K562 (cell line): ENCODE data around the gene POU2F3. TPM values are rescaled to one million over a fixed set of nuclear protein-coding genes. Genes with fewer than 3 reads are reported as not detected.
"Not testable (repeated sequence)": the region's sequence is repeated elsewhere in the genome, so short reads cannot be mapped to it uniquely, and the experiment has no call there.

Experiments used
- ATAC-seq: fragments of 200-7000 bp; cut with Tn5 transposase; 3 replicates; pipeline ENCODE4 v1.9.1; 2020; ENCODE audit warnings: moderate library complexity
- BruUV-seq: library from RNA; stranded (reverse); fragments of 400-500 nt; replicated peaks from 2 replicates; lab custom pipeline; 2021; lab: Mats Ljungman, UMichigan
- CTCF ChIA-PET: fragments of 300-600 bp; formaldehyde crosslinking; extraction: SDS; loops from one replicate; lab custom pipeline; 2021; ENCODE audit warnings: low intra/inter-chr PET ratio; lab: Yijun Ruan, JAX
- POLR2A ChIA-PET: fragments of 300-600, 350-650 bp; sonication (Branson Sonifier 250); formaldehyde crosslinking; extraction: SDS; loops from one replicate; lab custom pipeline; 2021; ENCODE audit warnings: antibody characterized with exemption, inconsistent platforms; lab: Yijun Ruan, JAX
- DNase-seq, 4 experiments: peaks; one replicate each; pipeline versions ENCODE4 v3.0.0 to v3.0.0-alpha.2; 2011 to 2018; ENCODE audit warnings: low spot score in 3 of 4, mixed read lengths in 3 of 4; ENCODE audit errors: extremely low read depth in 1 of 4
- FAIRE-seq: peaks from 2 replicates; lab custom pipeline; 2011; peaks lifted over from hg19 to GRCh38; lab: Jason Lieb, UNC
- H2AFZ ChIP-seq: 2 replicates; pipeline ENCODE4 v1.6.0; 2011; ENCODE audit warnings: low read depth, low read length, control low read depth, inconsistent platforms
- H3K27ac ChIP-seq: fragments of 200-600 bp; 3 replicates; pipeline ENCODE4 v1.8.0; 2011; ENCODE audit warnings: low read depth, mild to moderate bottlenecking, control low read depth, inconsistent platforms, low read length, moderate library complexity, mixed read lengths; ENCODE audit errors: extremely low read depth
- H3K27me3 ChIP-seq, 2 experiments: fragments of 300-600 bp in 1 of 2; 2 replicates in 1 of 2; 3 replicates in 1 of 2; pipeline versions ENCODE4 v1.6.0 to v1.8.0; 2011; ENCODE audit warnings: inconsistent platforms in 2 of 2, low read length in 2 of 2, mild to moderate bottlenecking in 1 of 2, mixed read lengths in 1 of 2, moderate library complexity in 1 of 2; ENCODE audit not compliant: control insufficient read depth in 2 of 2, insufficient read depth in 2 of 2
- H3K36me3 ChIP-seq: fragments of 300-600 bp; 3 replicates; pipeline ENCODE4 v1.8.0; 2011; ENCODE audit warnings: mild to moderate bottlenecking, low read length, inconsistent platforms; ENCODE audit not compliant: control insufficient read depth, insufficient read depth
- H3K4me1 ChIP-seq, 2 experiments: fragments of 200-600 bp in 1 of 2; replicated peaks in 1 of 2; 2 replicates in 1 of 2; 3 replicates in 1 of 2; pipeline versions ENCODE4 v1.5.1 to v1.8.0; 2011; ENCODE audit warnings: inconsistent platforms in 2 of 2, low read length in 2 of 2, mild to moderate bottlenecking in 1 of 2, mixed read lengths in 1 of 2, moderate library complexity in 1 of 2; ENCODE audit not compliant: control insufficient read depth in 2 of 2, insufficient read depth in 2 of 2
- H3K4me2 ChIP-seq: 2 replicates; pipeline ENCODE4 v1.6.1; 2011; ENCODE audit warnings: low read length, control low read depth, inconsistent platforms, mixed read lengths; ENCODE audit not compliant: insufficient read depth
- H3K4me3 ChIP-seq: fragments of 200-600 bp; sonication (generic), shearing (Covaris generic); 2 replicates; pipeline ENCODE4 v1.5.1; 2016; ENCODE audit warnings: control low read depth, inconsistent platforms
- H3K79me2 ChIP-seq: fragments of 200-600 bp; 3 replicates; pipeline ENCODE4 v1.8.0; 2011; ENCODE audit warnings: low read length, inconsistent platforms; ENCODE audit not compliant: control insufficient read depth, insufficient read depth
- H3K9ac ChIP-seq, 2 experiments: 2 replicates each; pipeline versions ENCODE4 v1.6.0 to v1.6.1; 2011; ENCODE audit warnings: low read depth in 2 of 2, low read length in 2 of 2, control low read depth in 1 of 2, inconsistent platforms in 1 of 2, mild to moderate bottlenecking in 1 of 2, mixed read lengths in 1 of 2; ENCODE audit not compliant: insufficient read depth in 1 of 2
- H3K9me1 ChIP-seq: one replicate; pipeline ENCODE4 v1.6.0; 2011; ENCODE audit warnings: inconsistent platforms, mild to moderate bottlenecking, low read length, moderate library complexity; ENCODE audit not compliant: control insufficient read depth, insufficient read depth
- H3K9me3 ChIP-seq: replicated peaks from 2 replicates; pipeline ENCODE4 v1.5.1; 2011; ENCODE audit warnings: low read depth, low read length, inconsistent platforms; ENCODE audit not compliant: control insufficient read depth, insufficient read depth
- H4K20me1 ChIP-seq: replicated peaks from 2 replicates; pipeline ENCODE4 v1.6.1; 2011; ENCODE audit warnings: low read length, inconsistent platforms, mixed read lengths; ENCODE audit not compliant: control insufficient read depth, insufficient read depth
- BCOR ChIP-seq: fragments of 450-650 bp; IDR thresholded peaks from 2 replicates; pipeline ENCODE4 v1.6.1; 2016
- BRD9 ChIP-seq: fragments of 450-650 bp; IDR thresholded peaks from 2 replicates; pipeline ENCODE4 v1.6.1; 2018; ENCODE audit warnings: low read depth; ENCODE audit not compliant: partially characterized antibody
- HBP1 ChIP-seq: fragments of 450-650 bp; formaldehyde crosslinking; IDR thresholded peaks from 2 replicates; pipeline ENCODE4 v1.4.0; 2022; ENCODE audit warnings: missing genetic modification characterization
- KDM1A ChIP-seq, 2 experiments: fragments of 450-650 bp; IDR thresholded peaks; 2 replicates each; pipeline ENCODE4 v1.6.1; 2016; ENCODE audit warnings: mild to moderate bottlenecking in 2 of 2
- RBM25 ChIP-seq: fragments of 200-400 bp; formaldehyde crosslinking; IDR thresholded peaks from 2 replicates; pipeline ENCODE4 v1.6.1; 2018; ENCODE audit warnings: low read length, low read depth, moderate library complexity; ENCODE audit not compliant: severe bottlenecking
- SMAD2 ChIP-seq: fragments of 150-350 bp; IDR thresholded peaks from 2 replicates; pipeline ENCODE4 v1.6.1; 2014; ENCODE audit warnings: low read depth, mild to moderate bottlenecking, low read length
- SMARCE1 ChIP-seq: fragments of 450-650 bp; IDR thresholded peaks from 2 replicates; pipeline ENCODE4 v1.7.1; 2016; ENCODE audit warnings: mild to moderate bottlenecking
- TEAD1 ChIP-seq, 2 experiments: fragments of 450-650 bp in 1 of 2; sonication (generic) in 1 of 2; formaldehyde crosslinking; IDR thresholded peaks; 2 replicates each; pipeline versions ENCODE4 v1.4.0 to v1.8.0; 2020 to 2022; ENCODE audit warnings: mild to moderate bottlenecking in 2 of 2, missing genetic modification reagents in 1 of 2
- TFE3 ChIP-seq: fragments of 450-650 bp; formaldehyde crosslinking; IDR thresholded peaks from 2 replicates; pipeline ENCODE4 v1.4.0; 2020; ENCODE audit warnings: mild to moderate bottlenecking, mixed read lengths
- XRCC4 ChIP-seq: IDR thresholded peaks from one replicate; pipeline ENCODE4 v1.6.1; 2011; ENCODE audit not compliant: insufficient read depth, insufficient read length; ENCODE audit errors: extremely low read depth
- ZC3H11A ChIP-seq: IDR thresholded peaks from 2 replicates; pipeline ENCODE4 v1.6.1; 2012; ENCODE audit warnings: low read depth, low read length, improper control_type of control experiment
- ZC3H4 ChIP-seq: sonication (generic); formaldehyde crosslinking; IDR thresholded peaks from 2 replicates; pipeline ENCODE4 v1.9.0; 2021; ENCODE audit warnings: missing genetic modification reagents, borderline replicate concordance
- ZNF124 ChIP-seq: sonication (generic); formaldehyde crosslinking; IDR thresholded peaks from 2 replicates; pipeline ENCODE4 v1.8.1; 2022; ENCODE audit warnings: missing genetic modification reagents
- ZNF41 ChIP-seq: fragments of 250-450 bp; sonication (Bioruptor Pico); conservative IDR thresholded peaks from 2 replicates; pipeline ENCODE4 v1.4.0; 2020; ENCODE audit warnings: mild to moderate bottlenecking
- ZNF830 ChIP-seq: fragments of 250-450 bp; sonication (Bioruptor Pico); IDR thresholded peaks from 2 replicates; pipeline ENCODE4 v1.5.0; 2021; ENCODE audit warnings: mild to moderate bottlenecking
- WGBS: fragments of 100-300 bp; shearing (Covaris generic); methylation state at CpG from one replicate; pipeline ENCODE4 v1.1.6; 2016; ENCODE audit warnings: low coverage, mixed read lengths; ENCODE audit not compliant: insufficient coverage; ENCODE audit errors: missing lambda C conversion rate; 5-methylcytosine and 5-hydroxymethylcytosine counted together
- in situ Hi-C: fragments of 300-500 bp; cut with MboI; formaldehyde crosslinking; loops from 4 replicates; pipeline ENCODE4 v1.15.0; 2018; ENCODE audit warnings: inconsistent platforms, mixed read lengths
- intact Hi-C: fragments of 100-400 bp; cut with micrococcal nuclease; formaldehyde crosslinking; loops from 2 replicates; pipeline ENCODE4 v1.14.2; 2022
- polyA plus RNA-seq, 8 experiments: library from polyadenylated mRNA; depleted of rRNA in 4 of 8; stranded (reverse) in 5 of 8; unstranded in 3 of 8; fragments of >200 nt; fragmentation: Nextera tagmentation in 2 of 8; fragmentation: Illumina TruSeq in 1 of 8; extraction: Ambion mirVana in 2 of 8; extraction: Trizol in 1 of 8; gene quantifications; 2 replicates each; pipeline versions ENCODE4 v1.2.1 to v1.2.3, GENCODE V29; 2011 to 2014; ENCODE audit warnings: inconsistent platforms in 1 of 8, missing spikeins in 1 of 8
- total RNA-seq, 7 experiments: library from RNA; depleted of rRNA in 6 of 7; stranded (reverse); fragments of >200 nt in 6 of 7; fragmentation: Illumina TruSeq in 2 of 7; extraction: Trizol in 2 of 7; gene quantifications; 2 replicates each; pipeline versions ENCODE4 v1.2.1 to v1.2.3, GENCODE V29; 2011 to 2021; ENCODE audit warnings: low replicate concordance in 1 of 7

The POU2F3 gene
- total and polyA plus RNA-seq, 9 of the 15 experiments (the other 6 are each of a cell fraction or from before 2014, with no cell fraction given) = not detected

DNA sequence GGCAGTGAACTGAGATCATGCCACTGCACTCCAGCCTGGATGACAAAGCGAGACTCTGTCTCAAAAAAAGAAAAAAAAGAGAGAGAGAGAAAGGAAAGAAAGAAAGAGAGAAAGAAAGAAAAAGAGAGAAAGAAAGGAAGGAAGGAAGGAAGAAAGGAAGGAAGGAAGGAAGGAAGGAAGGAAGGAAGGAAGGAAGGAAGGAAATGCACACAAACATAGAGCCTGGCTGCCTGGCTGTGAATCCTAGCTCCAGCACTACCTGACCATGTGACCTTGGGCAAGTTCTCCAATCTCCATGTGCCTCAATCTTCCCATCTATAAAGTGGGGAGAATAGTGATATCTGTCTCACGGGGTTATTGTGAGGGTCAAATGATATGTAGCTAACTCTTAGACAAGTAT lies 34.0 kb downstream of the POU2F3 start:
- intact Hi-C loops, DNase-seq, H3K4me2 ChIP-seq, H2AFZ ChIP-seq, H3K9me3 ChIP-seq, H3K79me2 ChIP-seq, H3K27ac ChIP-seq, H3K4me3 ChIP-seq, POLR2A ChIA-PET, H3K9ac ChIP-seq, BruUV-seq, FAIRE-seq, H3K36me3 ChIP-seq, H4K20me1 ChIP-seq, H3K9me1 ChIP-seq, H3K4me1 ChIP-seq, ATAC-seq, in situ Hi-C loops, H3K27me3 ChIP-seq, CTCF ChIA-PET: not testable (repeated sequence)
- 13% methylated on average over 2 of the region's 2 CpGs for WGBS
- peak in 1 of 2 experiments; percentile 40; a peak in 1 of 4 replicates for TF ChIP-seq KDM1A (IDR thresholded peaks at IDR 0.05)
- peak; percentile 62 for TF ChIP-seq RBM25
- TF ChIP-seq BCOR = 0 out of 2 replicates have a peak, but pooled peaks have one; percentile 51

GRCh38 chr11:120279502-120279901 lies 39.6 kb downstream of the POU2F3 start:
- no TSS peak for BruUV-seq
- no peak for TF ChIP-seq TEAD1 (CRISPR knock-in tag; IDR thresholded peaks at IDR 0.05)
- no peak for TF ChIP-seq ZC3H11A
- TF ChIP-seq ZNF830 (CRISPR knock-in tag) = no peak
- TF ChIP-seq SMAD2 = no peak
- no peak for TF ChIP-seq ZNF124 (CRISPR knock-in tag)
- no peak for TF ChIP-seq HBP1 (CRISPR knock-in tag)
- no peak for TF ChIP-seq TFE3
- no peak for TF ChIP-seq XRCC4
- no peak for TF ChIP-seq BRD9
- no peak for TF ChIP-seq SMARCE1
- no peak for TF ChIP-seq ZC3H4
- TF ChIP-seq ZNF41 = no peak

More at GRCh38 chr11:120279502-120279901, 39.6 kb downstream of the POU2F3 start:
- Histone ChIP-seq H3K9me3 (no peaks in the 10 kb centered on the region), H3K4me2 (no peak overlapping the region), H3K4me3 (no peak overlapping the region), H3K79me2 (no peaks in the 10 kb centered on the region), H3K9ac (no peak overlapping the region; a peak in 1 of 4 replicates), H3K27me3 (no peaks in the 10 kb centered on the region), H3K9me1 (no peaks in the 10 kb centered on the region), H4K20me1 (peaks cover 2% of the 10 kb centered on the region; the same call in 1 of the 2 replicates), H2AFZ (no peak overlapping the region), H3K4me1 (peaks cover 10 to 17% of the 10 kb centered on the region in 2 experiments; a peak in 4 of 5 replicates), H3K36me3 (no peaks in the 10 kb centered on the region), H3K27ac (no peak overlapping the region)
- ChIA-PET POLR2A (no interaction called here), CTCF (no interaction called here)
- in situ Hi-C loops (no loop called here), intact Hi-C loops (no loop called here)
- DNase-seq (no peak), FAIRE-seq (no peak), ATAC-seq (no peak)
- 84% methylated on average over 5 of the region's 5 CpGs for WGBS
